ENCODE data around the gene CRYBG2.
"Not testable (repeated sequence)": the region's sequence is repeated elsewhere in the genome, so short reads cannot be mapped to it uniquely, and the experiment has no call there.

The CRYBG2 gene

GRCh38 chr1:26351590-26352337 is 2.2 kb downstream of the CRYBG2 start:
- no peak for DNase-seq
- intact Hi-C loops (cut with DNase I): no loop called here

- intact Hi-C loops (cut with DNase I): no loop called here
- DNase-seq: no peak
These were observed 3.0 kb downstream of the CRYBG2 start for GRCh38 chr1:26350701-26351589.

GRCh38 chr1:26350343-26350700 is 3.6 kb downstream of the CRYBG2 start:
- no peak for DNase-seq
- intact Hi-C loops (cut with DNase I): no loop called here

DNA sequence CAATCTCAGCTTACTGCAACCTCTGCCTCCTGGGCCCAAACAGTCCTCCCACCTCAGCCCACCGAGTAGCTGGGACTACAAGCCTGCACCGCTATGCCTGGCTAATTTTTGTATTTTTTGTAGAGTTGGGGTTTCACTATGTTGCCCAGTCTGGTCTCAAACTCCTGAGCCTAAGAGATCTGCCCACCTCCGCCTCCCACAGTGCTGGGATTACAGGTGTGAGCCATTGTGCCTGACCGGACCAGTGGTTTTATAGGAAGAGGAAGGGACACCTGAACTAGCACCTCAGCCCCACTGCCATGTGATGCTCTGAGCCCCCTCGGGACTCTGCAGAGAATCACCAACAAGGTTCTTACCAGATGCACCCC is 4.1 kb downstream of the CRYBG2 start:
- intact Hi-C loops (cut with DNase I): no loop called here
- no peak for DNase-seq

DNA sequence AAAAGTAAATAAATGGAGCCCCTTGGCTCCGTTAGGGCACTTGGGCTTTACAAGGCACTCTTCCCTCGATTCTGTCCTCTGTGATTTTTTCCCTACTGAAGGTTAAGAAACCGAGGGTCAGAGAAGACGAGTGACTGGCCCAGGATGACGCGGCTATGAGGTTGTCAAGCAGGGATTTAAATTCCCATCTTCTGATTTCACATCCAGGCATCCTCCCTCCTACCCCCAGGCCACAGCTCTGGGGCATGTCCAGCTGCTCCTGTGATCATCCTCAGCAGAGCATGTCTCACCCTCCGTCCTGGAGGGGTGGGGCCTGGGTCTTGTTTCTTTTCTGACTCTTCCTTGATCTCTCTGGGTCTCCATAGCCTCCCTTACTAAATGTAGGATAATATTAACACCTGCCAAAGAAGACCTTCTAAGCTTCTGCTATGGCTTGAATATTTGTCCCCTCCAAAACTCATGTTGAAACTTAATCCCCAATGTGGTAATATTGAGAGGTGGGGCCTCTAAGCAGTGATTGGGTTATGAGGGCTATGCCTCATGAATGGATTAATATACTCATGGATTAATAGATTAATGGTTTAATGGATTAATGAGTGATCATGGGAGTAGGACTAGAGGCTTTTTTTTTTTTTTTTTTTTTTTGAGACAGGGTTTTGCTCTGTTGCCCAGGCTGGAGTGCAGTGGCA is 4.6 kb downstream of the CRYBG2 start:
- intact Hi-C loops (cut with DNase I): no loop called here
- no peak for DNase-seq

GRCh38 chr1:26346274-26347033 is 7.5 kb downstream of the CRYBG2 start:
- intact Hi-C loops (cut with DNase I): no loop called here
- no peak for DNase-seq

DNA sequence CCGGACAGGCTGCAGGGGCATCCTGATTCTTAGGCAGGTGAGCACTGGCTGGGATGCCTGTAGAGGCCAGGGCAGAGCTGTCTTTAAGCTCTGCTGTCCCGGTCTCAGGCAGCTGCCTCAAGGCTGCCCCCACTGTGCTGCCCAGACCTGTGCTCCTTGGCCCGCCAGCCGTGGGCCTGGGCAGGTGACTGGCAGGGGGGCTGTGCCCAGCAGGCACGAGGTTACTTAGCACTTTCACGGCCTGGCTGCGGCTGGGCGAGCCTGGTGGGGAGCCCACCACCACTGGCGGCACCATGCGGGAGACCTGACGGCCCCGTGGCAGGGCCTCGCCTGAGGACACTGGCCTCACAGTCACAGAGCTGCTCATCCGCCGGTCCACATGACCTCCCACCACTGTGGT is 8.2 kb downstream of the CRYBG2 start:
- DNase-seq: no peak
- intact Hi-C loops (cut with DNase I): no loop called here

DNA sequence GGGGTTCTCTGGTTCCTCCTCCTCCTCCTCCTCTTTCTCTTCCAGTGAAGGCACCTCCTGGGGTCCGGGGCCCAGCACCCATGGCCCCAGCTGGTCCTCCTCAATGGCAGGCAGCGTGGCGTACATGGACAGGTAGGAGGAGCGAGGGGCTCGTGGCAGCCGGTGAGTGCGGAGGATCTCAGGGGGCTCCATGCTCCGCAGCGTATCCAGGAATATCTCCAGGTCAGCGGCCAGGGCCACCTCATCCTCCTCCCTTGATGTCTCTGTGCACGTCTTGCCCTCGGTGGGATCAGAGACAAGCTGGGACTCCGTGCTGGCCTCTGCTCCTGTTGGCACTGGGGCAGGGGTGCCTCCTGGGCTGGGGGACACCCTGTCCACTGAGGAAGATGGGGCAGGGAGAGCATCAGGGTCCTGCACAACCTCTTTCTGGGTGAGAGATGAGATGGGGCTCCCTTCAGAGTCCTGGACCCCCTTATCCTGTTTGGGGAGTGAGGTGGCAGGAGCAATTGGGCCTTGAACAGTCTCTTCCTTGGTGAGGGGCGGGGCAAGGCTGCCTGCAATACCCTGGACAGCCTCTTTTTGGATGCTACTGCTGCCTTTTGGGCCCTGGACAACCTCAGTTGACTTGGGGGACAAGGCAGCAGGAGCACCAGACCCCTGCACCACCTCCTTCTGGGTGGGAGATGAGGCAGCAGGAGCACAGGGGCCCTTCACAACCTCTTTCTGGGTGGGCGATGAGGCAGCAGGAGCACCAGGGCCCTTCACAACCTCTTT is 9.6 kb downstream of the CRYBG2 start:
- no peak for DNase-seq
- intact Hi-C loops (cut with DNase I): no loop called here

GRCh38 chr1:26340047-26340481 is 13.9 kb downstream of the CRYBG2 start:
- intact Hi-C loops (cut with DNase I): no loop called here
- no peak for DNase-seq

- intact Hi-C loops (cut with DNase I): no loop called here
- DNase-seq: no peak
These were observed 15.3 kb downstream of the CRYBG2 start for GRCh38 chr1:26338670-26339069.

- no peak for DNase-seq
- intact Hi-C loops (cut with DNase I): no loop called here
These were observed 16.3 kb downstream of the CRYBG2 start for GRCh38 chr1:26337625-26338024.

DNA sequence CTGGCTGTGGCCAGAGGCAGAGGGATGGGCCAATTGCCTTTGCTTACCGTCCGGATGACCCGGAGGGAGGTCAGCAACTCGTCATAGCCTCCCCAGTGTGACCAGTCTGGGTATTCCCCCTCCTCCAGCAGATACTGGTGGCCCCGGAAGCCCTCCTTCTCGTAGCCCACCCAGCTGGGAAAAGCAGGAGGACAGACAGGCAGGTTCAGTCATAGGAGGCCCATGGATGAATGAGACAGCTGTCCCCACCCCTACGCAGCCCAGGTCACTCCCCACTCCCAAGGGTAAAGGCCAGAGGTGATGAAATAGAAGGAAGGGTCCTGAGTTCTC is 16.8 kb downstream of the CRYBG2 start:
- no peak for DNase-seq
- intact Hi-C loops (cut with DNase I): no loop called here

DNA sequence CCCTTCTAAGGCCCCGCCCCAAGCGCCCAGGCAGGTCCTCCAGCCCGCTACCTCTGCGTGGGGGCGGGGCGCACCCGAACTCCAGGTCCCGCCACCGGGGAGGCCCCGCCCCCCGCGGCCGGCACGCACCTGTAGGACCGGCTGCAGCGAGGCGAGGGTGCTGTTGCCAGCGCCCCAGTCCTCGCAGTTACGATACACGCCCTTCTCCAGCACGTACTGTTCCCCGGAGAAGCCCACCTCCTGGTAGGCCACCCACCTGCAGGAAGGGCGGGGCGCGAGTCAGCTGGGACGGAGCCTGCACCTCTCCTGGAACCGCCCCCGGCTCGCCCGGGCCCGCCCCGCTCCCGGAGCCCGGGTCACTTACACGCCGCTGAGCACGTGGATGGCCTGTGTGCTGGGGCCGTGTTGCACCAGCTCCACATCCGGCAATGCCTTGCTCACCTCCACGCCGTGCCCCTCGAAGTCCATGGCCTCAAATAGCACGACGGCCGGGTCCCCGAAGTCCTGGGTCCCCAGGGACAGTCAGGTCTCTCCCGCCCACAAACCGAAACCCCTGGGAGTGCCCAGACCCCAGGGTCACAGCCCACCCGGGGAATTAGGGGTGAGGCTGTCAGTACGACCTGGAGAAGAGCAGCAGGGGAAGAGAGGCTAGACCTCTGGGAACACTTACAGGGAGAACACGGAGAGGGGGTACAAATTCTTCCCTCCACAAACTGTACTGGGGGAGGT is 17.3 kb downstream of the CRYBG2 start:
- peak in 1 of 10 donors; percentile 17 for DNase-seq
- intact Hi-C loops (cut with DNase I): no loop called here

GRCh38 chr1:26335774-26336476 is 18.0 kb downstream of the CRYBG2 start:
- intact Hi-C loops (cut with DNase I): no loop called here
- peak in 1 of 10 donors; percentile 36 for DNase-seq

GRCh38 chr1:26333312-26333711 is 20.6 kb downstream of the CRYBG2 start:
- DNase-seq; intact Hi-C loops (cut with DNase I): not testable (repeated sequence)

GRCh38 chr1:26330276-26330675 is 23.7 kb downstream of the CRYBG2 start:
- intact Hi-C loops (cut with DNase I): no loop called here
- no peak for DNase-seq

- DNase-seq; intact Hi-C loops (cut with DNase I): not testable (repeated sequence)
These were observed 24.6 kb downstream of the CRYBG2 start for GRCh38 chr1:26329380-26329779.

DNA sequence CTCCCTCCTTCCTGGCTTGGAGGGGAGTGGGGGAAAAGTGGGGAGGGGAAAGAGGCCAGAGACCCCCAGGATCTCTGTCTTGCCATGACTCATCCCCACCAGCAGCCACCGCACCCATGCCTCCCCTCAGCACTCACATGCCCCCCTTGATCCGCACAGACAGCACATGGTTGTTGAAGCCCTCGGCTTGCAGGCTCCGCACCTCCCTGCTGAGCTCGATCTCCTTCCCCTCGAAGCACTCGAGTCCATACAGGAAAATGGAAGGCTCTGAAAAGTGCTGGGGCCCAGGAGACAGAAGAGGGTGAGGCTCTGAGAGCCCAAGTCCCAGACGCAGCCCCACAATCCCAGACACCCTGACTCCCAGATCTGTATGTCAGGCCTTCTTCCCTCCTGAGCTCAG is 25.3 kb downstream of the CRYBG2 start:
- no peak for DNase-seq
- intact Hi-C loops (cut with DNase I): no loop called here

GRCh38 chr1:26327956-26328362 is 26.0 kb downstream of the CRYBG2 start:
- intact Hi-C loops (cut with DNase I): no loop called here
- no peak for DNase-seq

Measured in posterior cingulate gyrus (tissue), 11 donors.